DMS79 (cell line): ENCODE data around the gene EDRF1.

Experiments used
- DNase-seq: peaks from one replicate; lab custom pipeline; 2025; lab: John Stamatoyannopoulos, UW

Gene EDRF1

DNA sequence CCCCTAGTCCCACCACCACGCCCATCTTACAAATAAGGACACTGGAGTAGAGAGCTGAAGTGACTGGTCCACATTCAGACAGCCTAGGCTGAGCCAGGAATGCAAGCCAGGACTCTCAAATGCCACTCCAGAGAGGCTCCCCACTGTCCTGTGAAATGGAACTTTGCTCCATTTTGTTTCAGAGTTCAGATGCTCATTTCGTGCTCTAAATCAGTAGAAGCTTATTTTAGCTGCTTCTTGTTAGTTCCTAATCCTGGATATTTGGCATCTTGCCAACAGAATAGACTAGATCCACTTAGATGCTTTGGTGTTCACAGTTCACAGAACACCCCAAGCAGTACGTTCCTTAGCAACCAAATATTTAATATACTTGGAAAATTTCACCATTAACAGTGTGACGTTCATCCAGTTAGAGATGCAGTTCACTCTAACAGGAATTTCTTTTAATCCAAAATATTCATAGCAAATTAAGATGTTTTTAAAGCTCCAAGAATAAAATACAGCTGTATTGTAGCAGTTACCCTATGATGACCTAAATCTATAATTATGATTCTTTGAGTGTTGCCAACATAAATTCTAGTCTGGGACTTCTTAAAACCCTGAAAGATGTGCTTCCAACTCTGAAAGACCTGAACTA, 48.8 kb downstream of the EDRF1 start:
- peak; percentile 28 for DNase-seq

- DNase-seq, result no peak
Measured at GRCh38 chr10:125769175-125769574, 49.7 kb downstream of the EDRF1 start.

DNA sequence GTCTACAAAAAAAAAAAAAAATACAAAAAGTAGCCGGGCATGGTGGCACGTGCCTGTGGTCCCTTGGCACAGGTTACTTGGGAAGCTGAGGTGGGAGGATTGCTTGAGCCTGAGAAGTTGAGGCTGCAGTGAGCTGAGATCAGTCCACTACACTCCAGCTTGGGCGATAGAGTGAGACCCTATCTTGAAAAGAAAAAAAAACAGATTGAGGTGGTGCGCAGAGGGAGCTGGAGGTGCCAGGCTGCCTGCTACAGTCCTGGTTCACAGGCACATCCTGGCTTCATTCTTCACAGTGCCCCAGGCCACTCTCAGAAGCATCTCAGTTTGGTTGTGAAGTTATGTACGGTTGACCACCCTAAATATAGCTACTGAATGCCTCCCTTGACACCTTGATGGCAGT, 51.3 kb downstream of the EDRF1 start:
- DNase-seq, result no peak

- DNase-seq, result no peak
Measured at GRCh38 chr10:125772112-125772863, 52.8 kb downstream of the EDRF1 start.

DNA sequence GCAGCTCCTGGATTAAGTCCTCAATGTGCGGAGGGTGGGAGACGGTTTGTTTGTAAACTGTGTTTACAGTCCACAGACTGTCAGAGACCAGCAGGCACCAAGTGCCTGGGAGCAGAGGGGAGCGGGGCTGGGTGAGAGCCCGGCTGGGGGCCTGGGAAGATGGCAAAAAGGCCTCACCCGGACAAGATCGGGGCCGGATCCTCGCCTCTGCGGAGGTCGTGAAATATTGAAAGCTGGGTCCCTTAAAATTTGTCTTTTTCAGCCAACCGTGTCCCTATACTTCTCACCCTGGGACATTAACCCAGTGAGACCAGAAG, 53.3 kb downstream of the EDRF1 start:
- DNase-seq, result no peak

DNA sequence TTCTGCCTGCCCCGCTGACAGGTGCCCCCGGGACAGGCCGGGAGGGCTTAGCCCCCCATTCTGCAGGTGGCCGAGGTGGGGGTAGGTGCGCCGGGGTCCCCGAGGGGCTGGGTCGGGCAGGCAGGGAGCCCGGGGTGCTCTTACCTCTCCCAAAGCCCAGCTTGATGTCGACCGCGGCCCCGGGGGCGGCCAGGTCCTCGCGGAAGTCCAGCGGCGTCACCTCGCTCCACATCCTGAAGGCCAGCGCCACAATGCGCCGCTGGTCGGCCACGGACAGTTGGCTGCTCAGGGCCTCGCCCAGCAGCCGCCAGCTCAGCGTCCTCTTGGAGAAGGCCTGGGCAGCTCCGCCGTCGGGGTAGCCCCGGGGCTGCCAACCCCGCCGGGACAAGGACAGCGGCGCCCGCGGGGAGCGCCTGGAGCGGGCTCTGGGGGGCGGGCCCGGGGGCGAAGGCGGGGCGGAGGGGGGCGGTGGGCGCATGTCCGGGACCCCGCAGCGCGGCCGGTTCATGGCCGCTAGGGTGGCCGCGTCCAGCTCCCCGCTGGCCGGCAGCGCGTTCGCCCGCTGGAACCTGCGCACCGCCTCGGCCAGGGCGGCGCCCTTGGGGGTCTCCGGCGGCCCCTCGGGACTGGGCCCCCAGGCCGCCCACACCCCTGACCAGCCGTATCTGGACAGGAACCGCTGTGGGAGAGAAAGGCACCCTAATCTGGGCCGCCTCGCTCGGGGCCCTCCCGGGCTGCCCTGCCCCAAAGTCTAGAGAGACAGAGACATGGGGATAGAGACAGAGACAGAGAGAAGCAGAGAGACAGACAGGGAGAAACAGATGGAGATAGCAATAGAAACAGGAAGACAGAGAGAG, 54.4 kb downstream of the EDRF1 start:
- DNase-seq, result no peak

DNA sequence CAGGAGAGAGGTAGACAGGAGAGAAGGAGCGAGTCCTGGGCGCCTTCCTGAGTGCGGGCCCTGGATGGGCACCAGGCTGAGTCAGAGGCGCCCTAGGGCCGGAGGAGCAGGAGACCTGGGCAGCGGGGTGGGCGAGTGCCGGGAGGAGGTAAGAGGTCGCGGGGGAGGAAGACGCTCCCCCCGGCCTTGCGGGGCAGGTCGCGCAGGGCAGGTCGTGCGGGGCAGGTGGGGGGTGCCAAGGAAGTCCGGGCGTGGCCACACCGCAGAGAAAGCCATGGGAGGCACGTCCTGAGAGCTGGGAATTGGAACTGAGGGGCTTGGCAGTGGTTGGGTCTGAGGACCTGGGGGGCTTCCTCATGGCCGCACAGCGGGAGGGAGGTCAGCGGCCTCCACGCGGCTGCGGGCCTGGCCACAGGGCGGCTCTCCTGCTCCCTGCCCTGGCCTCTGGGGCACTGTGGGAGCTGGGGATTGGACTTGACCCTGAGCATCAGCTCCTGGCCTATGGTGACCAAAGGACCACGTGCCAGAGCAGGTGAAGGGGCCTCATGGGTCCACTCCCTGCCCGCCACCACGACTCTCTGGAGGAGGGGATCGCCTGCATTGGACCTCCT, 55.2 kb downstream of the EDRF1 start:
- no peak for DNase-seq

GRCh38 chr10:125775491-125776106, 56.1 kb downstream of the EDRF1 start, which contains the start of gene MMP21:
MMP21 (minus strand) TSS chr10:125775821; CDS start chr10:125775821, 0 bp downstream.
- no peak for DNase-seq

GRCh38 chr10:125777806-125778205, 58.3 kb downstream of the EDRF1 start:
- no peak for DNase-seq

DNA sequence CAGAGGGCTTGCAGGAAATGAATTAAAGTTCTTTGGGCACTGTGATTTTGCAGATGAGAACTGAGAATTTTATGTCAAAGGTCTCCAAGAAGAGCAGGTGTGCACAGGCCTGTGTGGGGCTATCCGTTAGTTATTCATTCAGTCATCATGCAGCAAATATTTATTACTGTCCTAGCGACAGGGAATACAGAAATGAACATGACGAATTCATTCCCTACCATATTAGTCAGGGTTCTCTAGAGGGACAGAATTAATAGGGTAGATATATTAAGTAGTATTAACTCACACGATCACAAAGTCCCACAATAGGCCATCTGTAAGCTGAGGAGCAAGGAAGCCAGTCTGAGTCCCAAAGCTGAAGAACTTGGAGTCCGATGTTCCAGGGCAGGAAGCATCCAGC, 59.0 kb downstream of the EDRF1 start:
- DNase-seq, result no peak

- DNase-seq, result no peak
Measured at GRCh38 chr10:125779403-125780327, 60.2 kb downstream of the EDRF1 start.

DNA sequence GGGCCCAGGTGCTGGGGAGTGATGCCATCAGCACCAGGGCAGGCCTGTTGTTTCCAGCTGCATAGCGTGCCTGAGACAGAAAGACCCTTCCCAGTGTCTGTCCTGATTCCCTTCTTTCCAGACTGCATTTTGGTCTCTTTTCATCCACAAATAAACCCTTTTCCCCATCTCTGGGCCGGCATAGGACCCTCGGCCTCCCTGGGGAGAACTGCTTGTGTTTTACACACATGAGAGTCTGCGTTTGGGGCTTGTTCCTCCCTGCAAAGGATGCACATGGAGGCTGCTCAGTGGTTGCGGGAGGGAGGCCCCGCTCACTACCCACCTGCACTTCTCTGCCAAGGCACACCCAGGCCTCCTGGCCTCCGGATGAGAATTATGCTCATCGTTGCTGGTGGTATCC, 61.9 kb downstream of the EDRF1 start:
- DNase-seq, result no peak

DNA sequence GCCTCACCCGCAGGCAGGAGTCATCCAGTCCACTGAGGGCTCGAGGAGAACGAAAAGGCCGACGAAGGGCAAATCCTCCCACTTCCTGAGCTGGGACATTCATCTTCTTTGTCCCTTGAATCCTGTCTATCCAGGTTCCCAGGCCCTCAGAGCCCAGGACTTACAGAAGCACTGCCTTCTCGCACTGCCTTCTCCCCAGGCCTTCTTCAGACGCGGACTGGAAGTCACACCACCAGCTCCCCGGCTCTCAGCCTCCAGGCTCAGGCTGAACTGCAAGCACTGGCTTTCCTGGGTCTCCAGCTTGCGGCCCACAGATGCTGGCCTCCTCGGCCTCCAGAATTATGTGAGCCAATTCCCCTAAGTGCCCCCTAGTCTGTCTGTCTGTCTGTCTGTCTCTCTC, 62.5 kb downstream of the EDRF1 start:
- DNase-seq, result no peak

- no peak for DNase-seq
Measured at GRCh38 chr10:125782616-125783015, 63.1 kb downstream of the EDRF1 start.

- no peak for DNase-seq
Measured at GRCh38 chr10:125783408-125783807, 63.9 kb downstream of the EDRF1 start.

DNA sequence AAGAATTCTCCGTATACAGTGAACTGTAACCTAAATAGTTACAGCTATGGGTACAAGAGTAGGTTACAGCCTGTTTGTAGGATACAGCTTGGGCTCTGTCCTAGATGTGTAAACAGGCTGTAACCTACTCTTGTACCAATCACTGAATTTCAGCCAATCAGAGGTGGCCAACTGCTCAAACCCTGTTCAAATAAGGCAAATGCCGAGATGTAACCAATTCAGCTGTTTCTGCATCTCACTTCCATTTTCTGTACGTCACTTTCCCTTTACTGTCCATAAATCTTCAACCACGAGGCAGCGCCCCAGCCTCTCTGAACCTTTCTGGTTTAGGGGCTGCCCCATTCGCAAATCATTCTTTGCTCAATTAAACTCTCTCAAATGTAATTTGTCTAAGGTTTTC, 64.4 kb downstream of the EDRF1 start:
- DNase-seq, result no peak

DNA sequence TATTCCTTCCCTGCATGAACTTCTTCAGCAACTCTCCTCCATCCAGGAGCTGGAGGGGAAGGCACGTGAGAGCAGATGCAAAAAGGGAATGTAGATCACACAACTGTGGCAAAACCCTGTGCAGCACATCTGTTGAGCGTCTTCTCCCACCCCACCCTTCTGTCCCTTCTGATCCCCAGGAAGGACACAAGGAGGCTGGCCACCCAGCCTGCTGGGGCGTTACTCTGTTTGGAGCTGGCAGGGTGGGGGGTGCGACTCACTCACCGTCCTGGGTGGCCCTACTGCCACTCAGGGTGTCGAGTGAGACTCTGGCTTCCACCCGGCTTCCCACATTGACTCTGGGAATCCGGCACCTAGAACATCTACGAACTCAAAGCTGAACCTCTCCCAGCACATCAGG, 66.3 kb downstream of the EDRF1 start:
- no peak for DNase-seq

DNA sequence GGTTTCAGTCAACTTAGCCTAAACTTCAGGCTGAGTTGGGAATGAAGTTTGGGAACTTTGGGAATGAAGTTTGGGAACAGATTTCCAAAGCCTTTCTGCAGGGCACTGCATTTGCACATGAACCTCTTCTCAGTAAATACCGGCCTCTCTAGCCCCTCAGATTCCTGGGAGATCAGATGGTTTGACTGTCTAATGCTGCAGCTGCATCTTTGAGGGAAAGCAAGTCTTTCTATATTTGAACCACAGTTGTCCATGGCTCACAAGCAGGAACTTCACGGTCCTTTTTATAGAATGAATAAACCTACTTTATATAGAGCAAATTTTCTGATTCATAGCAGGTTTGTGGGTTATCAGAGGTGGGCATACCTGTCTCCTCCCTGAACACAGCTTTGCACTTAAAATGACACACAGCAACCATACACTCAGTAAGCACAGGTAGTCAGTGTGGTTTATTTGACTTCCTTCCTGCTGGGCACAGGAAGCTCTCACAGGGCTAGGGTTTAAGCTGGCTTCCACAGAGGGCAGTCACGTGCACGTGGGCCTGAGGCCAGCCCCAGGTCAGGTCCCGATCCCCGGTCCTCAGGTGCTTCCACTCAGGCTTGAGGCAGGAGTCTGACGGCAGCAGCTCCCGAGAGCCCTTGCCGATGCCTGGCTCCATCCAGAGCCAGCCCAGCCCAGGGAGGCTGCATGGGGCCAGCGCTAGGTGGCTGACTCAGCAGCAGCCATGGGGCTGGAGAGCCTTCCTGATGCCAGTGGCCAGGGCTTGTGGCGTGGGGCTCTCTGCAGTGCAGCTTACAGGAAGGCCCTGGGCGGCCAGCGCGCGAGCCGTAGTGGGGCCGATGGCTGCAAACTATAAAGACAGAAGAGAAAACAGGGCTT, 68.9 kb downstream of the EDRF1 start:
- DNase-seq, result no peak

- DNase-seq, result no peak
Measured at GRCh38 chr10:125792342-125793300, 73.1 kb downstream of the EDRF1 start.
